ENCODE data around the gene CYGB.

CYGB gene

GRCh38 chr17:76576189-76576588, 38.7 kb upstream of the CYGB start:
- Histone ChIP-seq H3K27ac (ENCODE audit: low read length) (no peak overlapping the region), H3K36me3 (ENCODE audit: insufficient read depth, low read depth, low read length) (no peaks in the 10 kb centered on the region), H3K4me1 (ENCODE audit: insufficient read depth, low read length) (0 out of 2 replicates have a peak, but pooled peaks cover 4% of the 10 kb centered on the region), H3K9ac (ENCODE audit: low read depth, low read length) (no peak overlapping the region), H3K4me3 (ENCODE audit: low read length) (no peak overlapping the region), H3K27me3 (ENCODE audit: insufficient read depth, low read length) (peaks cover 23% of the 10 kb centered on the region; the same call in 1 of the 2 replicates), H3K9me3 (ENCODE audit: insufficient read depth, low read depth, low read length) (no peaks in the 10 kb centered on the region)

- Histone ChIP-seq H3K36me3 (ENCODE audit: insufficient read depth, low read depth, low read length) (no peaks in the 10 kb centered on the region), H3K9ac (ENCODE audit: low read depth, low read length) (no peak overlapping the region), H3K4me1 (ENCODE audit: insufficient read depth, low read length) (no peaks in the 10 kb centered on the region), H3K4me3 (ENCODE audit: low read length) (no peak overlapping the region), H3K27me3 (ENCODE audit: insufficient read depth, low read length) (peaks cover 19% of the 10 kb centered on the region; the same call in 1 of the 2 replicates), H3K9me3 (ENCODE audit: insufficient read depth, low read depth, low read length) (no peaks in the 10 kb centered on the region), H3K27ac (ENCODE audit: low read length) (no peak overlapping the region)
Measured at GRCh38 chr17:76575570-76575969, 38.1 kb upstream of the CYGB start.

GRCh38 chr17:76574166-76574565, 36.7 kb upstream of the CYGB start:
- Histone ChIP-seq H3K9me3 (ENCODE audit: insufficient read depth, low read depth, low read length) (no peaks in the 10 kb centered on the region), H3K27ac (ENCODE audit: low read length) (no peak overlapping the region), H3K4me1 (ENCODE audit: insufficient read depth, low read length) (no peaks in the 10 kb centered on the region), H3K4me3 (ENCODE audit: low read length) (no peak overlapping the region), H3K36me3 (ENCODE audit: insufficient read depth, low read depth, low read length) (no peaks in the 10 kb centered on the region), H3K9ac (ENCODE audit: low read depth, low read length) (no peak overlapping the region), H3K27me3 (ENCODE audit: insufficient read depth, low read length) (peaks cover 12% of the 10 kb centered on the region; the same call in 1 of the 2 replicates)

- peaks cover 3% of the 10 kb centered on the region; the same call in 1 of the 2 replicates for H3K4me1 ChIP-seq (ENCODE audit: insufficient read depth, low read length)
- H3K27ac ChIP-seq (ENCODE audit: low read length): no peak overlapping the region
- H3K9me3 ChIP-seq (ENCODE audit: insufficient read depth, low read depth, low read length): no peaks in the 10 kb centered on the region
- no peaks in the 10 kb centered on the region for H3K36me3 ChIP-seq (ENCODE audit: insufficient read depth, low read depth, low read length)
- no peak overlapping the region for H3K9ac ChIP-seq (ENCODE audit: low read depth, low read length)
- peaks cover 4% of the 10 kb centered on the region; the same call in 1 of the 2 replicates for H3K27me3 ChIP-seq (ENCODE audit: insufficient read depth, low read length)
- H3K4me3 ChIP-seq (ENCODE audit: low read length): no peak overlapping the region
Measured at GRCh38 chr17:76573096-76573495, 35.6 kb upstream of the CYGB start.

- Histone ChIP-seq H3K9me3 (ENCODE audit: insufficient read depth, low read depth, low read length) (no peaks in the 10 kb centered on the region), H3K4me1 (ENCODE audit: insufficient read depth, low read length) (peaks cover 3% of the 10 kb centered on the region; the same call in 1 of the 2 replicates), H3K36me3 (ENCODE audit: insufficient read depth, low read depth, low read length) (no peaks in the 10 kb centered on the region), H3K9ac (ENCODE audit: low read depth, low read length) (no peak overlapping the region), H3K27ac (ENCODE audit: low read length) (no peak overlapping the region), H3K4me3 (ENCODE audit: low read length) (no peak overlapping the region), H3K27me3 (ENCODE audit: insufficient read depth, low read length) (no peaks in the 10 kb centered on the region)
Measured at GRCh38 chr17:76572201-76572910, 34.8 kb upstream of the CYGB start.

GRCh38 chr17:76570877-76571471, 33.5 kb upstream of the CYGB start:
- H3K36me3 ChIP-seq (ENCODE audit: insufficient read depth, low read depth, low read length): peaks cover 10% of the 10 kb centered on the region
- H3K4me1 ChIP-seq (ENCODE audit: insufficient read depth, low read length): peaks cover 3% of the 10 kb centered on the region; the same call in 1 of the 2 replicates
- no peaks in the 10 kb centered on the region for H3K9me3 ChIP-seq (ENCODE audit: insufficient read depth, low read depth, low read length)
- H3K27ac ChIP-seq (ENCODE audit: low read length): no peak overlapping the region
- no peak overlapping the region for H3K9ac ChIP-seq (ENCODE audit: low read depth, low read length)
- H3K4me3 ChIP-seq (ENCODE audit: low read length): no peak overlapping the region
- no peaks in the 10 kb centered on the region for H3K27me3 ChIP-seq (ENCODE audit: insufficient read depth, low read length)

- Histone ChIP-seq H3K27ac (ENCODE audit: low read length) (no peak overlapping the region), H3K9ac (ENCODE audit: low read depth, low read length) (no peak overlapping the region), H3K9me3 (ENCODE audit: insufficient read depth, low read depth, low read length) (no peaks in the 10 kb centered on the region), H3K4me1 (ENCODE audit: insufficient read depth, low read length) (peaks cover 3% of the 10 kb centered on the region; the same call in 1 of the 2 replicates), H3K27me3 (ENCODE audit: insufficient read depth, low read length) (no peaks in the 10 kb centered on the region), H3K4me3 (ENCODE audit: low read length) (no peak overlapping the region), H3K36me3 (ENCODE audit: insufficient read depth, low read depth, low read length) (peaks cover 15% of the 10 kb centered on the region)
Measured at GRCh38 chr17:76570457-76570856, 32.9 kb upstream of the CYGB start.

- Histone ChIP-seq H3K27me3 (ENCODE audit: insufficient read depth, low read length) (no peaks in the 10 kb centered on the region), H3K36me3 (ENCODE audit: insufficient read depth, low read depth, low read length) (peaks cover 22% of the 10 kb centered on the region), H3K4me3 (ENCODE audit: low read length) (no peak overlapping the region), H3K4me1 (ENCODE audit: insufficient read depth, low read length) (peaks cover 3% of the 10 kb centered on the region; the same call in 1 of the 2 replicates), H3K9me3 (ENCODE audit: insufficient read depth, low read depth, low read length) (no peaks in the 10 kb centered on the region), H3K9ac (ENCODE audit: low read depth, low read length) (no peak overlapping the region), H3K27ac (ENCODE audit: low read length) (no peak overlapping the region)
Measured at GRCh38 chr17:76569607-76570279, 32.2 kb upstream of the CYGB start.

- Histone ChIP-seq H3K27me3 (ENCODE audit: insufficient read depth, low read length) (no peaks in the 10 kb centered on the region), H3K27ac (ENCODE audit: low read length) (no peak overlapping the region), H3K9ac (ENCODE audit: low read depth, low read length) (no peak overlapping the region)
Measured at GRCh38 chr17:76568811-76569221, 31.3 kb upstream of the CYGB start.

GRCh38 chr17:76567634-76568432, 30.3 kb upstream of the CYGB start:
- Histone ChIP-seq H3K27ac (ENCODE audit: low read length) (no peak overlapping the region), H3K27me3 (ENCODE audit: insufficient read depth, low read length) (no peaks in the 10 kb centered on the region), H3K4me3 (ENCODE audit: low read length) (no peak overlapping the region), H3K4me1 (ENCODE audit: insufficient read depth, low read length) (peaks cover 3% of the 10 kb centered on the region; the same call in 1 of the 2 replicates), H3K9ac (ENCODE audit: low read depth, low read length) (no peak overlapping the region), H3K36me3 (ENCODE audit: insufficient read depth, low read depth, low read length) (peaks cover 37% of the 10 kb centered on the region), H3K9me3 (ENCODE audit: insufficient read depth, low read depth, low read length) (no peaks in the 10 kb centered on the region)

More at GRCh38 chr17:76568811-76569221, 31.3 kb upstream of the CYGB start:
- H3K4me3 ChIP-seq (ENCODE audit: low read length): no peak overlapping the region
- peaks cover 30% of the 10 kb centered on the region for H3K36me3 ChIP-seq (ENCODE audit: insufficient read depth, low read depth, low read length)
- peaks cover 3% of the 10 kb centered on the region; the same call in 1 of the 2 replicates for H3K4me1 ChIP-seq (ENCODE audit: insufficient read depth, low read length)
- no peaks in the 10 kb centered on the region for H3K9me3 ChIP-seq (ENCODE audit: insufficient read depth, low read depth, low read length)

GRCh38 chr17:76566988-76567431, 29.5 kb upstream of the CYGB start:
- Histone ChIP-seq H3K9me3 (ENCODE audit: insufficient read depth, low read depth, low read length) (no peaks in the 10 kb centered on the region), H3K27me3 (ENCODE audit: insufficient read depth, low read length) (no peaks in the 10 kb centered on the region), H3K27ac (ENCODE audit: low read length) (no peak overlapping the region), H3K9ac (ENCODE audit: low read depth, low read length) (no peak overlapping the region), H3K4me3 (ENCODE audit: low read length) (no peak overlapping the region), H3K4me1 (ENCODE audit: insufficient read depth, low read length) (peaks cover 4% of the 10 kb centered on the region; the same call in 1 of the 2 replicates), H3K36me3 (ENCODE audit: insufficient read depth, low read depth, low read length) (peaks cover 43% of the 10 kb centered on the region)
